GM12878 (cell line): ENCODE results near the gene LRP8. TPM values are rescaled to one million over a fixed set of nuclear protein-coding genes. Genes with fewer than 3 reads are reported as not detected.

Source experiments
- ATAC-seq: fragments of 200-7000 bp; cut with Tn5 transposase; 3 replicates; pipeline ENCODE4 v1.9.1; 2020; ENCODE audit warnings: mild to moderate bottlenecking, moderate library complexity
- BruUV-seq: library from RNA; stranded (reverse); fragments of 400-500 nt; replicated peaks from 2 replicates; lab custom pipeline; 2021; lab: Mats Ljungman, UMichigan
- CTCF ChIA-PET: fragments of 300-600 bp; sonication (Branson Sonifier 250); formaldehyde crosslinking; extraction: SDS; loops from one replicate; lab custom pipeline; 2021; ENCODE audit warnings: inconsistent platforms; lab: Yijun Ruan, JAX
- POLR2A ChIA-PET: fragments of 350-600 bp; formaldehyde crosslinking; extraction: SDS; loops from one replicate; lab custom pipeline; 2021; ENCODE audit warnings: inconsistent platforms; lab: Charles Lee
- RAD21 ChIA-PET: fragments of 300-600 bp; sonication (Branson Sonifier 250); formaldehyde crosslinking; loops from one replicate; lab custom pipeline; 2023; ENCODE audit warnings: antibody characterized with exemption; ENCODE audit not compliant: unreplicated experiment; lab: Charles Lee
- SMC1A ChIA-PET: fragments of 300-600 bp; sonication (Branson Sonifier 250); formaldehyde crosslinking; loops from one replicate; lab custom pipeline; 2023; ENCODE audit not compliant: unreplicated experiment, uncharacterized antibody; lab: Charles Lee
- DNase-seq: peaks from one replicate; pipeline ENCODE4 v3.0.0-alpha.2; 2011; ENCODE audit warnings: low read depth, low spot score
- FAIRE-seq: peaks from 3 replicates; lab custom pipeline; 2011; peaks lifted over from hg19 to GRCh38; lab: Jason Lieb, UNC
- H2AFZ ChIP-seq: 2 replicates; pipeline ENCODE4 v1.6.0; 2011; ENCODE audit warnings: low read depth, low read length, control low read depth; ENCODE audit not compliant: control insufficient read depth
- H3K27ac ChIP-seq: 2 replicates; pipeline ENCODE4 v1.5.1; 2011; ENCODE audit warnings: control low read depth; ENCODE audit not compliant: control insufficient read depth, insufficient read depth
- H3K27me3 ChIP-seq, 2 experiments: replicated peaks in 1 of 2; 2 replicates each; pipeline versions ENCODE4 v1.6.0 to v1.6.1; 2011; ENCODE audit warnings: low read length in 1 of 2; ENCODE audit not compliant: control insufficient read depth in 2 of 2, insufficient read depth in 2 of 2
- H3K36me3 ChIP-seq, 2 experiments: 2 replicates each; pipeline ENCODE4 v1.5.1; 2011; ENCODE audit warnings: low read length in 1 of 2; ENCODE audit not compliant: control insufficient read depth in 2 of 2, insufficient read depth in 2 of 2
- H3K4me1 ChIP-seq: 2 replicates; pipeline ENCODE4 v1.6.1; 2011; ENCODE audit warnings: mild to moderate bottlenecking, low read length, moderate library complexity, mixed read lengths; ENCODE audit not compliant: control insufficient read depth, insufficient read depth
- H3K4me2 ChIP-seq: 2 replicates; pipeline ENCODE4 v1.6.0; 2011; ENCODE audit warnings: control low read depth; ENCODE audit not compliant: control insufficient read depth, insufficient read depth
- H3K4me3 ChIP-seq: fragments of 200-600 bp; sonication (generic); 2 replicates; pipeline ENCODE4 v1.5.1; 2016
- H3K79me2 ChIP-seq: 2 replicates; pipeline ENCODE4 v1.6.0; 2011; ENCODE audit warnings: low read length; ENCODE audit not compliant: control insufficient read depth, insufficient read depth
- H3K9ac ChIP-seq: 2 replicates; pipeline ENCODE4 v1.8.0; 2011; ENCODE audit warnings: low read length, control low read depth, mixed read lengths; ENCODE audit not compliant: control insufficient read depth, insufficient read depth
- H3K9me3 ChIP-seq: replicated peaks from 3 replicates; pipeline ENCODE4 v1.5.1; 2011; ENCODE audit warnings: mild to moderate bottlenecking, low read length; ENCODE audit not compliant: control insufficient read depth, insufficient read depth
- H4K20me1 ChIP-seq: 2 replicates; pipeline ENCODE4 v1.6.0; 2011; ENCODE audit not compliant: control insufficient read depth, insufficient read depth
- IKZF2 ChIP-seq, 2 experiments: fragments of 450-650 bp; IDR thresholded peaks; 2 replicates each; pipeline ENCODE4 v1.6.1; 2017; ENCODE audit warnings: mild to moderate bottlenecking in 2 of 2, moderate library complexity in 2 of 2
- JUNB ChIP-seq: IDR thresholded peaks from 2 replicates; pipeline ENCODE4 v1.6.1; 2016; ENCODE audit warnings: antibody characterized with exemption, mild to moderate bottlenecking
- NBN ChIP-seq: fragments of 450-650 bp; IDR thresholded peaks from 2 replicates; pipeline ENCODE4 v1.6.1; 2016
- TCF3 ChIP-seq: IDR thresholded peaks from 2 replicates; pipeline ENCODE4 v1.6.1; 2012; ENCODE audit warnings: low read depth, mild to moderate bottlenecking, low read length, borderline replicate concordance; ENCODE audit not compliant: insufficient read depth
- WRNIP1 ChIP-seq: IDR thresholded peaks from 2 replicates; pipeline ENCODE4 v1.6.1; 2011; ENCODE audit warnings: low read depth, low read length, improper control_type of control experiment, borderline replicate concordance
- WGBS: methylation state at CpG from one replicate; pipeline ENCODE4 v1.1.6; 2016; ENCODE audit warnings: low lambda C conversion rate; ENCODE audit not compliant: insufficient replicate concordance, insufficient coverage; ENCODE audit errors: missing lambda C conversion rate; 5-methylcytosine and 5-hydroxymethylcytosine counted together
- in situ Hi-C: fragments of 300-500 bp; cut with MboI; formaldehyde crosslinking; loops from 9 replicates; pipeline ENCODE4 v1.14.3; 2018; ENCODE audit warnings: mixed read lengths
- intact Hi-C: fragments of 100-400 bp; cut with micrococcal nuclease; formaldehyde crosslinking; loops from one replicate; pipeline ENCODE4 v1.14.2; 2022; ENCODE audit not compliant: unreplicated experiment
- polyA plus RNA-seq, 11 experiments: library from polyadenylated mRNA; depleted of rRNA in 4 of 11; unstranded in 6 of 11; stranded (reverse) in 5 of 11; fragments of >200 nt; fragmentation: Nextera tagmentation in 4 of 11; fragmentation: Illumina TruSeq in 1 of 11; extraction: Ambion mirVana in 4 of 11; extraction: Trizol in 1 of 11; gene quantifications; 1 replicate in 1 of 11; 2 replicates in 10 of 11; pipeline versions ENCODE4 v1.2.1 to v1.2.3, GENCODE V29; 2011 to 2016; ENCODE audit warnings: inconsistent platforms in 2 of 11, missing spikeins in 2 of 11, low read depth in 1 of 11
- total RNA-seq, 4 experiments: library from RNA; depleted of rRNA in 3 of 4; stranded (reverse); fragments of >200 nt in 3 of 4; fragmentation: Illumina TruSeq in 1 of 4; extraction: Trizol in 1 of 4; gene quantifications; 2 replicates each; pipeline versions ENCODE4 v1.2.1 to v1.2.3, GENCODE V29; 2013 to 2021
- TF ChIP-seq, protein P1 (sequence below): fragments of 450-650 bp; IDR thresholded peaks from 2 replicates; pipeline ENCODE4 v1.6.1; 2018; ENCODE audit warnings: borderline replicate concordance, mild to moderate bottlenecking; ENCODE audit not compliant: partially characterized antibody
- TF ChIP-seq, protein P2 (sequence below): IDR thresholded peaks from 2 replicates; pipeline ENCODE4 v1.6.1; 2011; ENCODE audit warnings: low read depth, mild to moderate bottlenecking, low read length, moderate library complexity, borderline replicate concordance; ENCODE audit errors: extremely low read depth
- TF ChIP-seq, protein P3 (sequence below): fragments of 450-650 bp; IDR thresholded peaks from 2 replicates; pipeline ENCODE4 v1.6.1; 2016; ENCODE audit warnings: mild to moderate bottlenecking

The LRP8 gene
- total and polyA plus RNA-seq, 10 of the 15 experiments (the other 5 are each of a cell fraction or from before 2014, with no cell fraction given) = 2.8 to 40.5 (median 22.3) TPM

DNA sequence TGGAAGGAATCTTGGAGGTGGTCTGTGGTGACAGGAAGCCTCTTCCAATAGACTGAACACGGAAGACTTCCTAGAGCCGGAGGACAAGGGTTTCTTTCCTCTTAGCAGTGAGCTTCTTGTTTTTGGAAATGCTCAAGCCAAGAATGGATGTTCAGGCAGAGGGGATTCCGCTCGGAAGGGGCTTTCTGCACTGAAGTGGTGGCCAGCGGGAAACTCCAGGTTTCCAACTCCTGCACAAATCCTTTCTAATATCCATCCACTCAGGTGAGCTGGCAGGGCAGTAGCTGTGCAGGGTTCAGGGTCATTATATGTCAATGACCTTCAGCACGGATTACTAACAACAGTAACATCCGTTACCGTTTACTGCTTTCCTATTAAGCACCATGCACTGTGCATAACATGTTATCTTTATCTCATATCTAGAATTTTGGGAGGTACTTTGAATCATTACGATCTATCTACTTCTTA, 131.8 kb downstream of the LRP8 start:
- in situ Hi-C loops = loop anchor here (25.0 kb wide), 1 partner anchor 284 kb away; the partner anchor contains the start of gene ECHDC2
- Histone ChIP-seq H3K27ac (0 out of 2 replicates have a peak overlapping the region, but pooled peaks have one; percentile 94), H3K79me2 (peaks cover 16% of the 10 kb centered on the region), H3K9ac (peak overlapping the region; percentile 99), H3K36me3 (peaks cover 0 to 4% of the 10 kb centered on the region in 2 experiments; a peak in 1 of 4 replicates), H3K4me3 (peak overlapping the region; percentile 72), H2AFZ (peak overlapping the region; percentile 84), H3K9me3 (no peaks in the 10 kb centered on the region), H3K27me3 (no peaks in the 10 kb centered on the region), H3K4me2 (peak overlapping the region; percentile 53), H4K20me1 (no peaks in the 10 kb centered on the region), H3K4me1 (peaks cover 2% of the 10 kb centered on the region; the same call in 1 of the 2 replicates)
- TSS peak; percentile 70 for BruUV-seq
- ChIA-PET SMC1A (no interaction called here), CTCF (interaction anchor here (1.4 to 3.9 kb wide), 4 partner anchors 10 to 197 kb away, joined by 4 to 32 read pairs (median 6); no protein-coding TSS in a partner anchor), RAD21 (no interaction called here), POLR2A (interaction anchor here (0.6 to 0.9 kb wide), 2 partner anchors 16 to 169 kb away, joined by 3 read pairs; no protein-coding TSS in a partner anchor)
- ATAC-seq (peak; percentile 3), DNase-seq (no peak), FAIRE-seq (no peak)
- intact Hi-C loops = loop anchor here (2.0 kb wide), 1 partner anchor 25 kb away; the partner anchor contains the start of gene CZIB
- 50% methylated on average over 9 of the region's 9 CpGs for WGBS
- no peak for TF ChIP-seq IKZF2 (IDR thresholded peaks at IDR 0.05)
- TF ChIP-seq, protein P1, sequence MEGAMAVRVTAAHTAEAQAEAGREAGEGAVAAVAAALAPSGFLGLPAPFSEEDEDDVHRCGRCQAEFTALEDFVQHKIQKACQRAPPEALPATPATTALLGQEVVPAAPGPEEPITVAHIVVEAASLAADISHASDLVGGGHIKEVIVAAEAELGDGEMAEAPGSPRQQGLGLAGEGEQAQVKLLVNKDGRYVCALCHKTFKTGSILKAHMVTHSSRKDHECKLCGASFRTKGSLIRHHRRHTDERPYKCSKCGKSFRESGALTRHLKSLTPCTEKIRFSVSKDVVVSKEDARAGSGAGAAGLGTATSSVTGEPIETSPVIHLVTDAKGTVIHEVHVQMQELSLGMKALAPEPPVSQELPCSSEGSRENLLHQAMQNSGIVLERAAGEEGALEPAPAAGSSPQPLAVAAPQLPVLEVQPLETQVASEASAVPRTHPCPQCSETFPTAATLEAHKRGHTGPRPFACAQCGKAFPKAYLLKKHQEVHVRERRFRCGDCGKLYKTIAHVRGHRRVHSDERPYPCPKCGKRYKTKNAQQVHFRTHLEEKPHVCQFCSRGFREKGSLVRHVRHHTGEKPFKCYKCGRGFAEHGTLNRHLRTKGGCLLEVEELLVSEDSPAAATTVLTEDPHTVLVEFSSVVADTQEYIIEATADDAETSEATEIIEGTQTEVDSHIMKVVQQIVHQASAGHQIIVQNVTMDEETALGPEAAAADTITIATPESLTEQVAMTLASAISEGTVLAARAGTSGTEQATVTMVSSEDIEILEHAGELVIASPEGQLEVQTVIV = no peak
- no peak for TF ChIP-seq WRNIP1
- no peak for TF ChIP-seq NBN
- no peak for TF ChIP-seq JUNB
- TF ChIP-seq, protein P2, sequence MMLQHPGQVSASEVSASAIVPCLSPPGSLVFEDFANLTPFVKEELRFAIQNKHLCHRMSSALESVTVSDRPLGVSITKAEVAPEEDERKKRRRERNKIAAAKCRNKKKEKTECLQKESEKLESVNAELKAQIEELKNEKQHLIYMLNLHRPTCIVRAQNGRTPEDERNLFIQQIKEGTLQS = no peak
- TF ChIP-seq, protein P3, sequence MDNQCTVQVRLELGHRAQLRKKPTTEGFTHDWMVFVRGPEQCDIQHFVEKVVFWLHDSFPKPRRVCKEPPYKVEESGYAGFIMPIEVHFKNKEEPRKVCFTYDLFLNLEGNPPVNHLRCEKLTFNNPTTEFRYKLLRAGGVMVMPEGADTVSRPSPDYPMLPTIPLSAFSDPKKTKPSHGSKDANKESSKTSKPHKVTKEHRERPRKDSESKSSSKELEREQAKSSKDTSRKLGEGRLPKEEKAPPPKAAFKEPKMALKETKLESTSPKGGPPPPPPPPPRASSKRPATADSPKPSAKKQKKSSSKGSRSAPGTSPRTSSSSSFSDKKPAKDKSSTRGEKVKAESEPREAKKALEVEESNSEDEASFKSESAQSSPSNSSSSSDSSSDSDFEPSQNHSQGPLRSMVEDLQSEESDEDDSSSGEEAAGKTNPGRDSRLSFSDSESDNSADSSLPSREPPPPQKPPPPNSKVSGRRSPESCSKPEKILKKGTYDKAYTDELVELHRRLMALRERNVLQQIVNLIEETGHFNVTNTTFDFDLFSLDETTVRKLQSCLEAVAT = peak; percentile 57; the same call in 1 of the 2 replicates
- no peak for TF ChIP-seq TCF3
